HCT116 (cell line): ENCODE data around the gene SLC8A2. TPM values are rescaled to one million over a fixed set of nuclear protein-coding genes. Genes with fewer than 3 reads are reported as not detected.

Experiments used
- ATAC-seq: fragments of 200-7000 bp; cut with Tn5 transposase; 2 replicates; pipeline ENCODE4 v1.9.1; 2020; ENCODE audit warnings: mild to moderate bottlenecking, moderate library complexity
- BruUV-seq: library from RNA; stranded (reverse); fragments of 400-500 nt; replicated peaks from 2 replicates; lab custom pipeline; 2021; lab: Mats Ljungman, UMichigan
- CTCF ChIA-PET: fragments of 300-600 bp; sonication (Branson Sonifier 250); formaldehyde crosslinking; loops from one replicate; lab custom pipeline; 2021; ENCODE audit warnings: antibody characterized with exemption; lab: Charles Lee
- POLR2A ChIA-PET: fragments of 300-600, 350-600 bp; sonication (Branson Sonifier 250); formaldehyde crosslinking; loops from one replicate; lab custom pipeline; 2021; ENCODE audit warnings: antibody characterized with exemption; lab: Charles Lee
- RAD21 ChIA-PET, 2 experiments: fragments of 300-600 bp; sonication (Branson Sonifier 250); formaldehyde crosslinking; loops; one replicate each; lab custom pipeline; 2023; ENCODE audit warnings: low total read pairs in 2 of 2; ENCODE audit not compliant: uncharacterized antibody in 2 of 2, unreplicated experiment in 2 of 2, low non-redundant PET in 1 of 2; lab: Charles Lee
- DNase-seq: peaks from one replicate; pipeline ENCODE4 v3.0.0-alpha.2; 2010; ENCODE audit warnings: low read depth, low spot score
- H2AFZ ChIP-seq: fragments of 200-600 bp; shearing (Covaris generic), sonication (generic); 2 replicates; pipeline ENCODE4 v1.6.1; 2017; ENCODE audit warnings: low read depth, mixed run types, mixed read lengths, antibody characterized with exemption, low read length; ENCODE audit not compliant: poor library complexity, severe bottlenecking
- H3K27ac ChIP-seq: 2 replicates; pipeline ENCODE4 v1.5.1; 2012; ENCODE audit warnings: low read depth, low read length
- H3K27me3 ChIP-seq: fragments of 200-600 bp; sonication (generic); 2 replicates; pipeline ENCODE4 v1.6.1; 2016; ENCODE audit warnings: mixed run types, low read length, mixed read lengths; ENCODE audit not compliant: insufficient read depth
- H3K36me3 ChIP-seq, 2 experiments: fragments of 200-500 bp in 1 of 2; fragments of 200-600 bp in 1 of 2; sonication (Bioruptor generic) in 1 of 2; sonication (generic) in 1 of 2; 2 replicates each; pipeline versions ENCODE4 v1.5.1 to v1.6.1; 2014 to 2016; ENCODE audit warnings: low read length in 2 of 2, inconsistent platforms in 1 of 2, mixed read lengths in 1 of 2, mixed run types in 1 of 2; ENCODE audit not compliant: insufficient read depth in 2 of 2, control insufficient read depth in 1 of 2
- H3K4me1 ChIP-seq, 2 experiments: fragments of 200-600 bp in 1 of 2; sonication (generic) in 1 of 2; 2 replicates each; pipeline versions ENCODE4 v1.5.1 to v1.6.1; 2012 to 2017; ENCODE audit warnings: low read length in 2 of 2, inconsistent platforms in 1 of 2, mild to moderate bottlenecking in 1 of 2, mixed read lengths in 1 of 2, mixed run types in 1 of 2, moderate library complexity in 1 of 2; ENCODE audit not compliant: insufficient read depth in 2 of 2, control insufficient read depth in 1 of 2
- H3K4me2 ChIP-seq: fragments of 200-600 bp; sonication (generic); 2 replicates; pipeline ENCODE4 v1.6.1; 2017; ENCODE audit warnings: mixed run types, low read length, mixed read lengths
- H3K4me3 ChIP-seq, 2 experiments: fragments of 200-600 bp in 1 of 2; sonication (generic) in 1 of 2; replicated peaks in 1 of 2; 2 replicates each; pipeline ENCODE4 v1.5.1; 2011 to 2016; ENCODE audit warnings: low read length in 2 of 2, control low read depth in 1 of 2, low read depth in 1 of 2, mild to moderate bottlenecking in 1 of 2, mixed read lengths in 1 of 2, mixed run types in 1 of 2
- H3K79me2 ChIP-seq: fragments of 200-600 bp; sonication (generic); 2 replicates; pipeline ENCODE4 v1.6.1; 2017; ENCODE audit warnings: mild to moderate bottlenecking, mixed run types, low read length, moderate library complexity, mixed read lengths; ENCODE audit not compliant: insufficient read depth
- H3K9ac ChIP-seq: fragments of 200-600 bp; sonication (generic); 2 replicates; pipeline ENCODE4 v1.6.1; 2016; ENCODE audit warnings: low read length, mixed read lengths
- H3K9me2 ChIP-seq: fragments of 200-600 bp; sonication (generic), shearing (Covaris generic); 2 replicates; pipeline ENCODE4 v1.6.1; 2017; ENCODE audit warnings: mixed run types, mild to moderate bottlenecking, moderate library complexity; ENCODE audit not compliant: insufficient read depth
- H3K9me3 ChIP-seq, 2 experiments: fragments of 200-500 bp in 1 of 2; fragments of 200-600 bp in 1 of 2; sonication (Bioruptor generic) in 1 of 2; sonication (generic) in 1 of 2; 2 replicates each; pipeline ENCODE4 v1.6.1; 2014 to 2017; ENCODE audit warnings: low read length in 2 of 2, mixed read lengths in 2 of 2, inconsistent platforms in 1 of 2, low read depth in 1 of 2, mild to moderate bottlenecking in 1 of 2, mixed run types in 1 of 2, moderate library complexity in 1 of 2; ENCODE audit not compliant: control insufficient read depth in 1 of 2, insufficient read depth in 1 of 2
- H4K20me1 ChIP-seq: fragments of 200-600 bp; sonication (generic), shearing (Covaris generic); 2 replicates; pipeline ENCODE4 v1.6.1; 2017; ENCODE audit warnings: mixed run types, mild to moderate bottlenecking, moderate library complexity; ENCODE audit not compliant: insufficient read depth
- CBX3 ChIP-seq: IDR thresholded peaks from 2 replicates; pipeline ENCODE4 v1.6.1; 2012; ENCODE audit warnings: low read depth
- CEBPB ChIP-seq: IDR thresholded peaks from 2 replicates; pipeline ENCODE4 v1.6.1; 2012; ENCODE audit warnings: low read depth
- CTCF ChIP-seq, 3 experiments: fragments of 200-600 bp in 1 of 3; sonication (generic) in 1 of 3; IDR thresholded peaks in 2 of 3; conservative IDR thresholded peaks in 1 of 3; 2 replicates each; pipeline ENCODE4 v1.5.1; 2012 to 2017; ENCODE audit warnings: low read depth in 2 of 3, low read length in 2 of 3, antibody characterized with exemption in 1 of 3, borderline replicate concordance in 1 of 3, control low read depth in 1 of 3, mild to moderate bottlenecking in 1 of 3, mixed read lengths in 1 of 3, mixed run types in 1 of 3, moderate library complexity in 1 of 3; ENCODE audit not compliant: insufficient read depth in 1 of 3
- EGR1 ChIP-seq: IDR thresholded peaks from 2 replicates; pipeline ENCODE4 v1.6.1; 2012; ENCODE audit warnings: low read depth
- ELF1 ChIP-seq: IDR thresholded peaks from 2 replicates; pipeline ENCODE4 v1.6.1; 2012; ENCODE audit warnings: low read depth, borderline replicate concordance
- EZH2 ChIP-seq: fragments of 200-600 bp; sonication (generic); IDR thresholded peaks from 2 replicates; pipeline ENCODE4 v1.6.1; 2017; ENCODE audit warnings: antibody characterized with exemption, mixed run types
- EZH2phosphoT487 ChIP-seq: fragments of 200-600 bp; IDR thresholded peaks from 2 replicates; pipeline ENCODE4 v1.6.1; 2018; ENCODE audit warnings: antibody characterized with exemption, borderline replicate concordance
- FOSL1 ChIP-seq: IDR thresholded peaks from 2 replicates; pipeline ENCODE4 v1.6.1; 2012; ENCODE audit warnings: low read depth
- POLR2A ChIP-seq: IDR thresholded peaks from 2 replicates; pipeline ENCODE4 v1.7.0; 2011; ENCODE audit warnings: borderline replicate concordance; ENCODE audit not compliant: insufficient read depth, insufficient read length; ENCODE audit errors: extremely low read depth
- POLR2AphosphoS5 ChIP-seq: IDR thresholded peaks from 2 replicates; pipeline ENCODE4 v1.6.1; 2011; ENCODE audit warnings: mild to moderate bottlenecking, low read depth, low read length, moderate library complexity
- RAD21 ChIP-seq: IDR thresholded peaks from 2 replicates; pipeline ENCODE4 v1.6.1; 2012; ENCODE audit warnings: low read depth, mild to moderate bottlenecking
- SIN3A ChIP-seq: IDR thresholded peaks from 2 replicates; pipeline ENCODE4 v1.6.1; 2012; ENCODE audit warnings: low read depth
- SRF ChIP-seq: IDR thresholded peaks from 2 replicates; pipeline ENCODE4 v1.6.1; 2012; ENCODE audit warnings: low read depth
- TCF7L2 ChIP-seq: IDR thresholded peaks from 2 replicates; pipeline ENCODE4 v1.7.0; 2011; ENCODE audit warnings: borderline replicate concordance, inconsistent platforms; ENCODE audit not compliant: insufficient read depth, insufficient read length; ENCODE audit errors: extremely low read depth
- YY1 ChIP-seq: IDR thresholded peaks from 2 replicates; pipeline ENCODE4 v1.6.1; 2011; ENCODE audit warnings: low read length, low read depth, moderate library complexity, mild to moderate bottlenecking; ENCODE audit not compliant: insufficient replicate concordance; ENCODE audit errors: extremely low read depth
- ZBTB33 ChIP-seq: IDR thresholded peaks from 2 replicates; pipeline ENCODE4 v1.6.1; 2011; ENCODE audit warnings: mild to moderate bottlenecking, low read length, moderate library complexity; ENCODE audit not compliant: insufficient replicate concordance; ENCODE audit errors: extremely low read depth
- ZFX ChIP-seq: fragments of 450-650 bp; IDR thresholded peaks from 2 replicates; pipeline ENCODE4 v1.6.1; 2017
- ZNF274 ChIP-seq: fragments of 200-500 bp; sonication (Bioruptor generic); IDR thresholded peaks from 2 replicates; pipeline ENCODE4 v1.6.1; 2014; ENCODE audit warnings: mild to moderate bottlenecking, low read depth, low read length, inconsistent platforms
- intact Hi-C: fragments of 100-400 bp; cut with micrococcal nuclease; formaldehyde crosslinking; loops from 2 replicates; pipeline ENCODE4 v1.10.0; 2022
- total RNA-seq: library from RNA; stranded (reverse); gene quantifications from one replicate; pipeline ENCODE4 v1.2.1, GENCODE V29; 2021; ENCODE audit not compliant: unreplicated experiment
- TF ChIP-seq, protein P1 (sequence below): IDR thresholded peaks from 2 replicates; pipeline ENCODE4 v1.6.1; 2012

The SLC8A2 gene
- total RNA-seq, 1 experiment from 2014 or later, result 0.98 TPM

GRCh38 chr19:47506459-47506858 is 34.8 kb upstream of the SLC8A2 start:
- Histone ChIP-seq H3K4me2 (no peak overlapping the region), H3K9ac (no peak overlapping the region), H3K27me3 (no peaks in the 10 kb centered on the region), H4K20me1 (no peaks in the 10 kb centered on the region), H3K9me2 (no peaks in the 10 kb centered on the region), H3K27ac (no peak overlapping the region), H3K79me2 (peaks cover 25% of the 10 kb centered on the region), H3K4me1 (no peaks in the 10 kb centered on the region), H3K4me3 (no peak overlapping the region), H3K9me3 (no peaks in the 10 kb centered on the region), H2AFZ (no peak overlapping the region), H3K36me3 (no peaks in the 10 kb centered on the region)
- TF ChIP-seq CEBPB (no peak), TCF7L2 (no peak), YY1 (no peak)
- no TSS peak for BruUV-seq
- ChIA-PET CTCF (no interaction called here), RAD21 (no interaction called here), POLR2A (no interaction called here)
- intact Hi-C loops, result no loop called here
- DNase-seq, result no peak
- ATAC-seq, result no peak

DNA sequence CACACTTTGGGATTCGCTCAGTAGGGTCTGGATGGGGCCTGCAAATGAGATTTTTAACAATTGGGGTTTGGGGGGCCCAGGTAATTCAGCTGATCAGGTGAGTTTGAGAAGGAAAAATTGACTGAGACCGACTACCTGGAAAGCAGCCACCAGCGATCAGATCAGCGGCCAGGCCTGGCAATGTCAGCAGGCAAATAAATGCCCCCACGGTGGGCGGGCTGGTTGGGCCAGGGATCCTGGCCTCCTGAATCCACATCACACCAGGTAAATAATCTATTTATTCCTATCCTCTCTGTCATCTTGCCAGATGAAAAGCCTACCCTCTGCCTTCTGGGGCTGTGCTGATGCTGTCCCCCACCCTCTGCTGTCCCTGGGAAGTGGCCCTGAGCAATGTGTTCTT is 33.8 kb upstream of the SLC8A2 start:
- RAD21 ChIA-PET, result no interaction called here
- Histone ChIP-seq H3K4me3 (no peak overlapping the region), H3K9me3 (no peaks in the 10 kb centered on the region), H3K9me2 (no peaks in the 10 kb centered on the region), H3K4me2 (no peak overlapping the region), H3K4me1 (no peaks in the 10 kb centered on the region), H3K9ac (no peak overlapping the region), H3K79me2 (peaks cover 25% of the 10 kb centered on the region), H3K36me3 (no peaks in the 10 kb centered on the region), H4K20me1 (no peaks in the 10 kb centered on the region), H2AFZ (no peak overlapping the region), H3K27me3 (no peaks in the 10 kb centered on the region), H3K27ac (no peak overlapping the region)
- DNase-seq, result no peak
- POLR2A ChIA-PET, result no interaction called here
- ATAC-seq, result no peak
- CTCF ChIA-PET, result no interaction called here
- no TSS peak for BruUV-seq
- intact Hi-C loops, result no loop called here
- TF ChIP-seq ZNF274 (no peak), SRF (no peak), POLR2AphosphoS5 (no peak), POLR2A (no peak), ELF1 (no peak), EZH2phosphoT487 (no peak), ZBTB33 (no peak), CEBPB (no peak), FOSL1 (no peak), EZH2 (no peak), ZFX (no peak), CBX3 (no peak), RAD21 (no peak), EGR1 (no peak), TCF7L2 (no peak), SIN3A (no peak), CTCF (IDR thresholded peaks at IDR 0.05 in 2 of 3, conservative IDR thresholded peaks at IDR 0.05 in 1 of 3; ENCODE audit: borderline replicate concordance in 1 of 3, insufficient read depth in 1 of 3, low read depth in 2 of 3, low read length in 2 of 3) (no peak)
- TF ChIP-seq, protein P1, sequence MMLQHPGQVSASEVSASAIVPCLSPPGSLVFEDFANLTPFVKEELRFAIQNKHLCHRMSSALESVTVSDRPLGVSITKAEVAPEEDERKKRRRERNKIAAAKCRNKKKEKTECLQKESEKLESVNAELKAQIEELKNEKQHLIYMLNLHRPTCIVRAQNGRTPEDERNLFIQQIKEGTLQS, result no peak
